Central memory CD4-positive, alpha-beta T cell (primary cell): ENCODE results near the gene NT5DC1.

Experiments used
- DNase-seq: peaks from one replicate; pipeline ENCODE4 v3.0.0; 2022
- total RNA-seq, 3 experiments: gene quantifications; one replicate each; lab custom pipeline; 2026; lab: John Stamatoyannopoulos, UW

The NT5DC1 gene
- total RNA-seq = 30.7 to 55.9 (median 32.4) reads per million in 3 experiments

DNA sequence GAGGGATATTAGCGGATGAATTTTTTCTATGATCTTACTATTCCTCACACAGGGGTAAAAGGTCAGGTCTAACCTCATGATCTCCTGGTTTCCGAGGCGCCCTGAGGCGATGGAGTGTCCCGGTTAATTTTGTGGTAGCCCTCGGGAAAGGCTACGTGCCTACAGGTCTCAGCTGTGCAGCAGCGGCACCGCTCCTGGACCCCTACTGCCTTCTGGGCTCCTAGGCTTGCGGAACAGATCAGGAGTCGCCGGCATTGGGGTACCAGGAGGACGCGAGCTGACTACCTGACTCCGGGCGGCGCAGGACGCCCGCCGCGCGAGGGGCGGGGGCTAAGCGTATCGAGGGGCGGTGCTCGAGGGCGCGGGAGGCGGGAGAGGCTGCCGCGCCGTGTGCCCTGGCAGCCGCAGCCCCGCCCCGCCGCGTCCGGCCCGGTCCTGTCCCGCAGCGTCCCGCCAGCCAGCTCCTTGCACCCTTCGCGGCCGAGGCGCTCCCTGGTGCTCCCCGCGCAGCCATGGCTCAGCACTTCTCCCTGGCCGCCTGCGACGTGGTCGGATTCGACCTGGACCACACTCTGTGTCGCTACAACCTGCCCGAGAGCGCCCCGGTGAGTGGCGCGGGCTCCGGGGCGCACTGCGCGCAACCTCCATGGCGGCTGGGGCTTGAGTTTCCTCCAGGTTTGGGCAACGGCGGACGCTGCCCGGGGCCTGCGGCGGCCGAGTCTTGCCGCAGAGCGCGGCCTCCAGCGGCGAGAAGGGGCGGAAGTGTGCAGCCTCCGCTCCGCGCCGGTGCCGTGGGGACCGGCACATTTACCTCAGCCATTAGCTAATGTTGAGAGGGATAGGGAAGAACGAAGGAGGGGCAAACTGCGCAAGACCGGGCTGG, at the start of gene NT5DC1:
NT5DC1 (plus strand) TSS at position 435 of the 883 bp plus-strand sequence; CDS start at position 513, 78 bp downstream.
- peak; percentile 79 for DNase-seq

DNA sequence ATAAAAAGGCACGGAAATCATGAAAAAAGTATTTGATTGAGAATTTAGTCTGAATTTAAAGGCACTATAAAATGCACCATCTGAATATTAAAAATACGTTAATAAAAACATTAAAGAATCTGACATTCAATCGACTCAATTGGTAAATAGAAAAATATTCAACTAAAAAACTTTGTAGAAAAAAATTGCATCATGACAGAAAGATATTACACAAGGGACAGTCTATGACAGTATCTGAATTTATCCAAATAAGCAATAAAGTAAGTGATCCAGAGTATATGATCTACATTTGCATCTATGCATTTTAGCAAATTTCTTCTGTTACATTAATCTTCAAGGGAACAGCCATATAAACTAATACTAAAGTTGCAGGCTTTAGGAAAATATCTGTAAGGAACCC, 49.4 kb upstream of the NT5DC1 start:
- DNase-seq = no peak

DNA sequence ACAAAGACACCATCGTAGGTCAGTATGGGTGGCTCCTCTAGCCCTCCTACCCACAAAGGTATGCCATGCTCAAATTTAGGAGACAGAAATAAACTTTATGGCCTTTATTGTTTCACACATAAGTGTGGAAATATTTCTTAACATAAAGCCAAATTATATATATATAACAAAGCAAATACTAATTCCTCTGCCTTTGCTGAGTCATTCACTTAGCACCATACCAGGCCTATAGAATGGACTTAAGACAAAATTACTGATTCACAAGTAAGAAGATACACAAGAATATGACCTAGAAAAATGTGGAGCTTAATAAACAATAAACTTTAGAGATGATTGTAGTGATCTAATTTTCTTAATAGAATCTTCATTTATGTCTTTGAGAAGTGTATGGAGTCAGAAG, 45.1 kb upstream of the NT5DC1 start:
- no peak for DNase-seq

GRCh38 chr6:116057766-116058165, 42.9 kb upstream of the NT5DC1 start:
- no peak for DNase-seq

- DNase-seq = no peak
These were observed 40.7 kb upstream of the NT5DC1 start for GRCh38 chr6:116059713-116060571.

GRCh38 chr6:116060572-116061283, 39.9 kb upstream of the NT5DC1 start, which contains the start of gene FRK:
TSS of gene FRK (minus strand) at chr6:116060891. CDS start at chr6:116060311, 580 bp downstream.
- no peak for DNase-seq

- DNase-seq = no peak
These were observed 38.2 kb upstream of the NT5DC1 start for GRCh38 chr6:116062496-116062895.

DNA sequence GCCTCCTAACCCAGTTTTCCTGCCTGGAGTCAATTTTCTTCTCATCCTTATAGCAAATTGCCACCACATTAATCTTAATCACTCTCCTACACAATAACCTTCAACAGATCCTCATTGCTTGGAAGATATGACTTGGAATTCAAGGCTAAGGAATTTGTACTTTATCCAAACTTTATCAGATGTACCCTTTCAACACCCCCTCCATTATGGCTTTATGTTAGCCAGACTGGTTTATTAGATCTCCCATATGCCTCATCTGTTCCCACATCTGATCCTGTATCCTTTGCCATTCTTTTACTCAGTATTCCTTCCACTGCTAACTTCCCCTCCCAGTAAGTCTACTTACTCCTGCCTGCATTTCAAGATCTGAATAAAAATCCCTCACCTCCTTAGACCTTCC, 36.0 kb upstream of the NT5DC1 start:
- no peak for DNase-seq

DNA sequence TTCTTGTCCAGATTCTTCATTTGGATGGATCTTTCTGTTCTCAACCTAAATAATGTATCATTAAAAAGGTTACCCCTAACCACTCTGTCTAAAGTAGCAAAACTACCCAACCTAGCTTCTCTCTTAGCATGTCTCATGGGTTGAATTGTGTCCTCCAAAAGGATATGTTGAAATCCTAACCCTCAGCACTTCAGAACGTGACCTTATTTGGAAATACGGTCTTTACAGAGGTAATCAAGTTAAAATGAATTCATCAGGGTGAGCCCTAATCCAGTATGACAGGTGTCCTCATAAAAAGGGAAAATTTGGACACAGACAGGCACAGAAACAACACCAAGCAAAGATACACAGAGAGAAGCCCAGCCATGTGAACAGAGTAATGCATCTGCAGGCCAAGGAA, 33.9 kb upstream of the NT5DC1 start:
- DNase-seq = no peak

- DNase-seq = no peak
These were observed 30.6 kb upstream of the NT5DC1 start for GRCh38 chr6:116070101-116070500.

- DNase-seq = no peak
These were observed 29.9 kb upstream of the NT5DC1 start for GRCh38 chr6:116070616-116071389.

- DNase-seq = no peak
These were observed 28.3 kb upstream of the NT5DC1 start for GRCh38 chr6:116072368-116072767.

GRCh38 chr6:116073765-116074440, 26.8 kb upstream of the NT5DC1 start:
- no peak for DNase-seq

DNA sequence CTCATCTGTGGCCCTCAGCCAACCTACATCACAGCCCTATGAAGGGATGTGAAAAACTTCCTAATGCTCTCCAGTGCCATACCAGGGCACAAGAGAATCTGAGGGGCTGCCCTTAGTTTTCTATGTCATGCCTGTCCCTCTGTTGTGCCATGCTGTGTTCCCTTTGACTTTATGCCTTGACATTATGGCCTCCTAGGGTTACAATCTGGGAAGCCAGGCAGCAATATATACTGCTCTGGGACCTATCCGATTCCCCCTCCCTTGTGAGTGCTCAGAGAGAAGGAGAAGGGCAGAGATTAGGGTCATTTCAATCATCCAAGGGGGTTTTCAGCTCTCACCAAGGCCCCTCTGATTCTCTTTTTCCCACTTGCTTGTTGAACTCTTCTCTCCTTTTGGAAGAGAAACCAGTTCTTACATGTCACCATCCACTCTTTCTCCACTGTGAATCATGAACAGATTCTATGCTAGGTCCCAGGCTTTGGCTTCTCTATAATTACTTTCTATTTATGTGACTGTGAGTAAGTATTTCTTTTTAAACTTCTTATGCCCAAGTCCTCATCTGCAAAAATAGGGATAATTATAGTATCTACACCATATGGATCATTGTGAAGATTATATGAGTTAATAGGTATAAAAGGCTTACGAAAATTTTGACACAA, 25.8 kb upstream of the NT5DC1 start:
- DNase-seq = no peak

DNA sequence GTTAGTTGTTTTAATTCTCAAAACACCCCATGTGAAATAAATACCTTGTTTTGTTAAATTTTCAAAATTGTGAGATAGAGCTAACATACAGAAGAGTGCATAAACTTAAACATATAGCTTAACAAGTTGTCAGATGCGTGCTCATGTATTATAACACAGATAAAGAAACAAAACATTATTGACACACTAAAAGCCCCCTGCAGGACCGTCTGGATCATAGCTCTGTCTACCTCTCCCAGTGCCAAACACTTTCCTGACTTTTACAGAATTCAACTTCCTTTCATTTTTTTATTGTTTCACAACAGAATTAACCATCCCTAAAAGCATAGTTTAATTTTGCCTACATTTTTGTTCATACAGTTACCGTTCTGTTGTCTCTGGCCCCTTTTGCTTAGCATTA, 22.1 kb upstream of the NT5DC1 start:
- DNase-seq = no peak

- no peak for DNase-seq
These were observed 21.7 kb upstream of the NT5DC1 start for GRCh38 chr6:116078945-116079344.

- no peak for DNase-seq
These were observed 17.6 kb upstream of the NT5DC1 start for GRCh38 chr6:116083052-116083451.

DNA sequence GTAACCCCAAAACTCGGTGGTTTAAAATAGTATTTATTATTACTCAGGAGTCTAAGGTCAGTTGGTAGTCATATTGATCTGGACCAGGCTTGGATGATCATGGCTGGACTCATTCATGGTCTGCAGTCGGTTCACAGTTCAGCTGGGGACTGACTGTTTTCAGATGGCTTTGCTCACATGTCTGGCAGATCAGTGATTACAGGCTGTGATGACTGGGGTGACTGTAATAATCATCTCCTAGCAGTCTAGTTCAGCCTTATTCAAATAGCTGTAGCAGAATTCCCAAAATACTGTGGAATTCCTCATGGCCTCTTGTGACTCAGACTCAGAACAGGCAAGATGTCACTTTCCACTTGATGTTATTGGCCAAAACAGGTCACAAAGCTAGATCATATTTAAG, 16.4 kb upstream of the NT5DC1 start:
- DNase-seq = no peak

GRCh38 chr6:116087437-116088027, 13.1 kb upstream of the NT5DC1 start:
- no peak for DNase-seq

DNA sequence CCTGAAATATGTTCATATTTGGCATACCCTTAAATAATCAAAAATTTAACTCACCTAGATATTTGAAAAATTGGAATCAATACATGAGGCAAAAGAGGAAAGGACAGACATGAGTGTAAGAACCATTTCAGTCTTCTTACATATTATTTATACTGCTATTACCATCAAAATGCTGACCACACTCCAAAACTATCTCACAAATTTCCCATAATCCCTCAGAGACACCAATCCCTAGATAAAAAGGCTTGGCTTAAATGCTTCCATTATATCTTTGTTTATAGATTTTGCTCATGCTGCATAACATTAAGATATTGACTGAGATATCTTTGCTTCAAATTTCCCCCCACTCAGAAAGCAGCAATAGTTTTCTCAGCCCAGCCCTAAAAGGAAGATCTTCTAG, 11.7 kb upstream of the NT5DC1 start:
- DNase-seq = no peak

- DNase-seq = no peak
These were observed 10.4 kb upstream of the NT5DC1 start for GRCh38 chr6:116090251-116090650.
